T47D (cell line): ENCODE measurements around the gene SLU7.

ENCODE experiments used
- DNase-seq, 2 experiments: peaks; one replicate each; pipeline versions ENCODE4 v3.0.0 to v3.0.0-alpha.2; 2011 to 2012; ENCODE audit warnings: low read depth in 1 of 2, low spot score in 1 of 2
- JUND ChIP-seq: IDR thresholded peaks from 2 replicates; pipeline ENCODE4 v1.6.1; 2012; ENCODE audit warnings: low read depth
- in situ Hi-C: cut with HindIII; loops from 2 replicates; pipeline ENCODE4 v1.10.0; 2016; ENCODE audit warnings: low sequenced_read_pairs, low pct_unique_long_range_greater_than_20kb

SLU7 gene

GRCh38 chr5:160366230-160366629, 52.7 kb downstream of the SLU7 start:
- no peak for TF ChIP-seq JUND
- in situ Hi-C loops = no loop called here
- DNase-seq = no peak

GRCh38 chr5:160363660-160364395, 55.1 kb downstream of the SLU7 start:
- no peak for DNase-seq
- in situ Hi-C loops = no loop called here
- no peak for TF ChIP-seq JUND

GRCh38 chr5:160363211-160363610, 55.7 kb downstream of the SLU7 start:
- in situ Hi-C loops = no loop called here
- DNase-seq = no peak
- no peak for TF ChIP-seq JUND

- TF ChIP-seq JUND = no peak
- no peak for DNase-seq
- in situ Hi-C loops = no loop called here
Measured at GRCh38 chr5:160361624-160362228, 57.2 kb downstream of the SLU7 start.

GRCh38 chr5:160360310-160360709, 58.6 kb downstream of the SLU7 start:
- in situ Hi-C loops = no loop called here
- DNase-seq = no peak
- no peak for TF ChIP-seq JUND

- in situ Hi-C loops = no loop called here
- DNase-seq = no peak
- no peak for TF ChIP-seq JUND
Measured at GRCh38 chr5:160359816-160360215, 59.1 kb downstream of the SLU7 start.

- DNase-seq = no peak
- in situ Hi-C loops = no loop called here
- TF ChIP-seq JUND = no peak
Measured at GRCh38 chr5:160359242-160359641, 59.6 kb downstream of the SLU7 start.

GRCh38 chr5:160357861-160358411, 60.9 kb downstream of the SLU7 start:
- TF ChIP-seq JUND = no peak
- in situ Hi-C loops = no loop called here
- DNase-seq = no peak

- TF ChIP-seq JUND = no peak
- in situ Hi-C loops = no loop called here
- no peak for DNase-seq
Measured at GRCh38 chr5:160357394-160357793, 61.5 kb downstream of the SLU7 start.

GRCh38 chr5:160356550-160357347, 62.1 kb downstream of the SLU7 start:
- no peak for DNase-seq
- no peak for TF ChIP-seq JUND
- in situ Hi-C loops = no loop called here

- DNase-seq = no peak
- TF ChIP-seq JUND = no peak
- in situ Hi-C loops = no loop called here
Measured at GRCh38 chr5:160354666-160355065, 64.2 kb downstream of the SLU7 start.

GRCh38 chr5:160353379-160353778, 65.5 kb downstream of the SLU7 start:
- in situ Hi-C loops = no loop called here
- TF ChIP-seq JUND = no peak
- DNase-seq = no peak

GRCh38 chr5:160352308-160352707, 66.6 kb downstream of the SLU7 start:
- no peak for DNase-seq
- TF ChIP-seq JUND = no peak
- in situ Hi-C loops = no loop called here
